Neural crest cell (in vitro differentiated cells): ENCODE measurements around the gene LARP4B. TPM values are rescaled to one million over a fixed set of nuclear protein-coding genes. Genes with fewer than 3 reads are reported as not detected.

Source experiments
- DNase-seq: peaks from one replicate; pipeline ENCODE4 v3.0.0; 2021; ENCODE audit warnings: low read depth, mixed read lengths, low spot score
- H3K27ac Mint-ChIP-seq: one replicate; pipeline ENCODE4 v1.8.0; 2021; ENCODE audit warnings: mild to moderate bottlenecking, mixed read lengths; ENCODE audit not compliant: unreplicated experiment
- H3K27me3 Mint-ChIP-seq: 2 replicates; pipeline ENCODE4 v1.8.0; 2021; ENCODE audit warnings: low read depth, mild to moderate bottlenecking, mixed read lengths
- H3K36me3 Mint-ChIP-seq: 2 replicates; pipeline ENCODE4 v1.8.0; 2021; ENCODE audit warnings: low read depth, mild to moderate bottlenecking, mixed read lengths
- H3K4me1 Mint-ChIP-seq: 2 replicates; pipeline ENCODE4 v1.8.0; 2021; ENCODE audit warnings: mixed read lengths
- H3K4me3 Mint-ChIP-seq: one replicate; pipeline ENCODE4 v1.8.0; 2021; ENCODE audit warnings: mild to moderate bottlenecking, mixed read lengths
- H3K9me3 Mint-ChIP-seq: 2 replicates; pipeline ENCODE4 v1.8.0; 2021; ENCODE audit warnings: mixed read lengths
- CTCF ChIP-seq: fragments of 200-600 bp; sonication (generic); conservative IDR thresholded peaks from 2 replicates; pipeline ENCODE4 v1.5.0; 2021; ENCODE audit warnings: antibody characterized with exemption, mild to moderate bottlenecking
- total RNA-seq: library from RNA; stranded (reverse); gene quantifications from 2 replicates; pipeline ENCODE4 v1.2.1, GENCODE V29; 2021

Gene LARP4B
- total RNA-seq, 1 donor from 2014 or later: 75.4 TPM

GRCh38 chr10:963655-964054 lies 32.1 kb upstream of the LARP4B start:
- H3K27ac Mint-ChIP-seq: no peak overlapping the region
- H3K4me3 Mint-ChIP-seq: no peak overlapping the region

GRCh38 chr10:963186-963585 lies 31.7 kb upstream of the LARP4B start:
- Mint-ChIP-seq H3K9me3 (peaks cover 9% of the 10 kb centered on the region), H3K27ac (no peak overlapping the region), H3K36me3 (no peaks in the 10 kb centered on the region), H3K4me1 (no peaks in the 10 kb centered on the region), H3K27me3 (peaks cover 3% of the 10 kb centered on the region), H3K4me3 (no peak overlapping the region)
- no peak for TF ChIP-seq CTCF
- DNase-seq: no peak

More at GRCh38 chr10:963655-964054, 32.1 kb upstream of the LARP4B start:
- H3K27me3 Mint-ChIP-seq: peaks cover 3% of the 10 kb centered on the region
- no peak for DNase-seq
- no peaks in the 10 kb centered on the region for H3K4me1 Mint-ChIP-seq
- no peak for TF ChIP-seq CTCF
- no peaks in the 10 kb centered on the region for H3K36me3 Mint-ChIP-seq
- peaks cover 9% of the 10 kb centered on the region for H3K9me3 Mint-ChIP-seq

- no peak for TF ChIP-seq CTCF
- Mint-ChIP-seq H3K27ac (no peak overlapping the region), H3K36me3 (no peaks in the 10 kb centered on the region), H3K4me3 (no peak overlapping the region), H3K4me1 (no peaks in the 10 kb centered on the region), H3K9me3 (peaks cover 9% of the 10 kb centered on the region), H3K27me3 (peaks cover 3% of the 10 kb centered on the region)
- DNase-seq: no peak
Measured at GRCh38 chr10:962342-962741, 30.8 kb upstream of the LARP4B start.

GRCh38 chr10:958856-959255 lies 27.4 kb upstream of the LARP4B start:
- Mint-ChIP-seq H3K36me3 (no peaks in the 10 kb centered on the region), H3K4me1 (no peaks in the 10 kb centered on the region), H3K4me3 (no peak overlapping the region), H3K9me3 (peaks cover 9% of the 10 kb centered on the region), H3K27me3 (peaks cover 3% of the 10 kb centered on the region), H3K27ac (no peak overlapping the region)
- DNase-seq: no peak
- no peak for TF ChIP-seq CTCF

GRCh38 chr10:958106-958505 lies 26.6 kb upstream of the LARP4B start:
- H3K27me3 Mint-ChIP-seq: peaks cover 3% of the 10 kb centered on the region
- TF ChIP-seq CTCF: no peak
- no peaks in the 10 kb centered on the region for H3K4me1 Mint-ChIP-seq
- H3K36me3 Mint-ChIP-seq: no peaks in the 10 kb centered on the region
- H3K4me3 Mint-ChIP-seq: no peak overlapping the region
- H3K27ac Mint-ChIP-seq: no peak overlapping the region
- H3K9me3 Mint-ChIP-seq: peaks cover 9% of the 10 kb centered on the region
- no peak for DNase-seq

GRCh38 chr10:955820-956217 lies 24.3 kb upstream of the LARP4B start:
- no peaks in the 10 kb centered on the region for H3K36me3 Mint-ChIP-seq
- H3K27me3 Mint-ChIP-seq: peaks cover 3% of the 10 kb centered on the region
- no peaks in the 10 kb centered on the region for H3K4me1 Mint-ChIP-seq
- DNase-seq: no peak
- H3K4me3 Mint-ChIP-seq: no peak overlapping the region
- H3K27ac Mint-ChIP-seq: no peak overlapping the region
- no peak for TF ChIP-seq CTCF
- peaks cover 5% of the 10 kb centered on the region for H3K9me3 Mint-ChIP-seq
